K562 (cell line): Measurements from ENCODE around the gene PDE9A. TPM values are rescaled to one million over a fixed set of nuclear protein-coding genes. Genes with fewer than 3 reads are reported as not detected.
A peak's percentile ranks its signal among the peaks of the same experiment; 100 is the strongest.

ENCODE experiments used
- CBFA2T2 ChIP-seq: fragments of 450-650 bp; conservative IDR thresholded peaks from 2 replicates; pipeline ENCODE4 v1.6.1; 2017; ENCODE audit warnings: mild to moderate bottlenecking
- DMBX1 ChIP-seq: fragments of 250-450 bp; sonication (Bioruptor Pico); IDR thresholded peaks from 2 replicates; pipeline ENCODE4 v1.8.0; 2022; ENCODE audit warnings: inconsistent platforms, mild to moderate bottlenecking, moderate library complexity, borderline replicate concordance
- ETV5 ChIP-seq: sonication (generic); formaldehyde crosslinking; IDR thresholded peaks from 2 replicates; pipeline ENCODE4 v1.4.0; 2020; ENCODE audit warnings: low read depth, mild to moderate bottlenecking, missing genetic modification reagents
- LARP7 ChIP-seq: fragments of 450-650 bp; IDR thresholded peaks from 2 replicates; pipeline ENCODE4 v1.6.1; 2016
- MAZ ChIP-seq, 2 experiments: fragments of 450-650 bp in 1 of 2; sonication (generic) in 1 of 2; formaldehyde crosslinking; IDR thresholded peaks in 1 of 2; conservative IDR thresholded peaks in 1 of 2; 2 replicates each; pipeline versions ENCODE4 v1.4.0 to v1.5.0; 2020; ENCODE audit warnings: mild to moderate bottlenecking in 1 of 2, missing genetic modification reagents in 1 of 2
- TFAP4 ChIP-seq: sonication (generic); formaldehyde crosslinking; IDR thresholded peaks from 2 replicates; pipeline ENCODE4 v1.8.0; 2022; ENCODE audit warnings: missing genetic modification reagents, mild to moderate bottlenecking, moderate library complexity, borderline replicate concordance
- ZNF175 ChIP-seq: fragments of 200-800 bp; sonication (Bioruptor generic); IDR thresholded peaks from 2 replicates; pipeline ENCODE4 v1.6.1; 2016; ENCODE audit warnings: low read depth, mild to moderate bottlenecking, missing genetic modification characterization, missing compliant biosample characterization
- ZNF583 ChIP-seq: fragments of 250-450 bp; sonication (Bioruptor Pico); IDR thresholded peaks from 2 replicates; pipeline ENCODE4 v1.4.0; 2020
- ZNF589 ChIP-seq: fragments of 200-800 bp; sonication (Bioruptor generic); IDR thresholded peaks from 2 replicates; pipeline ENCODE4 v1.6.1; 2016; ENCODE audit warnings: low read depth, missing genetic modification characterization, missing compliant biosample characterization
- ZNF76 ChIP-seq: fragments of 250-450 bp; sonication (Bioruptor Pico); IDR thresholded peaks from 2 replicates; pipeline ENCODE4 v1.4.0; 2020; ENCODE audit warnings: mild to moderate bottlenecking, moderate library complexity, borderline replicate concordance
- polyA plus RNA-seq, 8 experiments: library from polyadenylated mRNA; depleted of rRNA in 4 of 8; stranded (reverse) in 5 of 8; unstranded in 3 of 8; fragments of >200 nt; fragmentation: Nextera tagmentation in 2 of 8; fragmentation: Illumina TruSeq in 1 of 8; extraction: Ambion mirVana in 2 of 8; extraction: Trizol in 1 of 8; gene quantifications; 2 replicates each; pipeline versions ENCODE4 v1.2.1 to v1.2.3, GENCODE V29; 2011 to 2014; ENCODE audit warnings: inconsistent platforms in 1 of 8, missing spikeins in 1 of 8
- total RNA-seq, 7 experiments: library from RNA; depleted of rRNA in 6 of 7; stranded (reverse); fragments of >200 nt in 6 of 7; fragmentation: Illumina TruSeq in 2 of 7; extraction: Trizol in 2 of 7; gene quantifications; 2 replicates each; pipeline versions ENCODE4 v1.2.1 to v1.2.3, GENCODE V29; 2011 to 2021; ENCODE audit warnings: low replicate concordance in 1 of 7
- TF ChIP-seq, protein P1 (sequence below), 2 experiments: IDR thresholded peaks; 2 replicates each; pipeline ENCODE4 v1.6.1; 2011; ENCODE audit warnings: borderline replicate concordance in 1 of 2, control low read depth in 1 of 2, low read depth in 1 of 2, low read length in 1 of 2, mild to moderate bottlenecking in 1 of 2, mixed read lengths in 1 of 2, moderate library complexity in 1 of 2; ENCODE audit not compliant: insufficient read depth in 1 of 2, insufficient read length in 1 of 2, poor library complexity in 1 of 2, severe bottlenecking in 1 of 2; ENCODE audit errors: extremely low read depth in 1 of 2

The PDE9A gene
- total and polyA plus RNA-seq, 9 of the 15 experiments (the other 6 are each of a cell fraction or from before 2014, with no cell fraction given): 0.07 to 0.27 TPM; not detected in 7

DNA sequence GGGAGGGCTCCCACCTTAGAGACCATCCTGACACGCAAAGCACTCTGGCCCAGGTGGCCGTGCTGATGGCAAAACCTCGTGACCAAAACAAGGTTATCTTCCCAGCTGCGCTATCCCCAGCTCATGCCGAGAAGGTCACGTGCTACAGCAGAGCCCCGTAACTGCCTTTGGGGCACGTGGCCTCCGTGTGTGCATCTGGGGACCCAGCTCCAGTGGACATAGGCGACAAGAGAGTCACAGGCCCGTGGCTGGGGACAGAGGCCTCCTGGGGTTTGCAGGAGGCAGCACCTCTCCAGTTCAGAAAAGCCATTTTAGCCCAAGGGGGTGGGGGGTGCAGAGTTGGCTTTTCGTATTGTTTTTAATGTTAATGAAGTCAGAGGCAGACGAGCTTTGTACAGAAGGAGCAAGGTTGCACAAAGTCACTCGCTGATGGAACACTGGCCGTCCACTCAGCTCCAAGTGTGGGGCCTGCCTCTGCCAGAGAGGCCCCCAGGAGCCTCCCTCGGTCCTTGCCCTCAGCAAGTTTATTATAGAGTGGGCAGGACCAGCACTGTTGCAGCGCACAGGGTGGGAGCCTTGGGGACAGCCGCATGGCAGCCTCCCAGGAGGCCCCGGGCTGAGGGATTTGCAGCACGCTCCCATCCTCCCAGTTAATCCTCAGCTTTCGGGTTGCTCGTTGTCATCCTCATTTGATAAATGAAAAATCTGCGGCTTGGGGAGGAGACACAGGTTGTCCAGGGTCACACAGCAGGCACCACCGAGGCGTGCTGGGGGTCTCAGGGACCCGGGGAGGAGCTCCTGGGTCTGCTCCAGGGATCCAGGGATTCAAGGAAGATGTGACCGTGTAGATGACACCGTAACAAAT lies 8.0 kb upstream of the PDE9A start (continued):
- TF ChIP-seq ZNF175 (peak; percentile 55; the same call in 1 of the 2 replicates), ZNF583 (CRISPR knock-in tag) (peak; percentile 82), DMBX1 (0 out of 2 replicates have a peak, but pooled peaks have one; percentile 26), ZNF589 (CRISPR knock-in tag) (peak; percentile 67; the same call in 1 of the 2 replicates), MAZ (CRISPR knock-in tag; conservative IDR thresholded peaks at IDR 0.05 in 1 of 2, IDR thresholded peaks at IDR 0.05 in 1 of 2) (0 out of 4 replicates have a peak, but pooled peaks of 1 of the 2 experiments have one; percentile 35), LARP7 (no peak), CBFA2T2 (peak; percentile 47), TFAP4 (CRISPR knock-in tag) (peak; percentile 19; the same call in 1 of the 2 replicates), ETV5 (no peak), ZNF76 (CRISPR knock-in tag) (0 out of 2 replicates have a peak, but pooled peaks have one; percentile 56)
- TF ChIP-seq, protein P1, sequence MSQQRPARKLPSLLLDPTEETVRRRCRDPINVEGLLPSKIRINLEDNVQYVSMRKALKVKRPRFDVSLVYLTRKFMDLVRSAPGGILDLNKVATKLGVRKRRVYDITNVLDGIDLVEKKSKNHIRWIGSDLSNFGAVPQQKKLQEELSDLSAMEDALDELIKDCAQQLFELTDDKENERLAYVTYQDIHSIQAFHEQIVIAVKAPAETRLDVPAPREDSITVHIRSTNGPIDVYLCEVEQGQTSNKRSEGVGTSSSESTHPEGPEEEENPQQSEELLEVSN (IDR thresholded peaks at IDR 0.05; ENCODE audit: borderline replicate concordance in 1 of 2, extremely low read depth in 1 of 2, insufficient read depth in 1 of 2, insufficient read length in 1 of 2, low read depth in 1 of 2, low read length in 1 of 2, poor library complexity in 1 of 2, severe bottlenecking in 1 of 2): peak in 1 of 2 experiments; percentile 42
